Measurements from ENCODE around the gene JUP. TPM values are rescaled to one million over a fixed set of nuclear protein-coding genes. Genes with fewer than 3 reads are reported as not detected.

JUP gene
- total and polyA plus RNA-seq, 10 of the 15 experiments (the other 5 are each of a cell fraction or from before 2014, with no cell fraction given) = 1.5 to 36.3 (median 11.6) TPM

- TF ChIP-seq PKNOX1 (IDR thresholded peaks at IDR 0.05) (no peak), YY1 (IDR thresholded peaks at IDR 0.05; ENCODE audit: low read depth, low read length) (peak; percentile 91), USF1 (IDR thresholded peaks at IDR 0.05; ENCODE audit: borderline replicate concordance, extremely low read length, insufficient read depth, low read depth, low read length) (peak; percentile 34), FOS (IDR thresholded peaks at IDR 0.05; ENCODE audit: borderline replicate concordance, extremely low read depth, insufficient read length) (no peak), EED (IDR thresholded peaks at IDR 0.05; ENCODE audit: low read depth) (no peak), IRF5 (IDR thresholded peaks at IDR 0.05; ENCODE audit: borderline replicate concordance) (no peak), POLR2AphosphoS2 (IDR thresholded peaks at IDR 0.05; ENCODE audit: low read depth, low read length) (no peak), EZH2 (IDR thresholded peaks at IDR 0.05; ENCODE audit: borderline replicate concordance, control insufficient read depth, low read depth, low read length) (no peak), POLR2A (IDR thresholded peaks at IDR 0.05; ENCODE audit: low read depth, low read length) (no peak), BMI1 (IDR thresholded peaks at IDR 0.05; ENCODE audit: borderline replicate concordance) (no peak), BCL11A (IDR thresholded peaks at IDR 0.05; ENCODE audit: low read depth, low read length) (no peak), SMC3 (IDR thresholded peaks at IDR 0.05; ENCODE audit: borderline replicate concordance, low read length) (peak; percentile 98), REST (IDR thresholded peaks at IDR 0.05; ENCODE audit: low read depth, low read length) (no peak), SIN3A (IDR thresholded peaks at IDR 0.05; ENCODE audit: low read depth, low read length) (no peak), CBX5 (IDR thresholded peaks at IDR 0.05; ENCODE audit: low read depth) (no peak), ZBTB40 (IDR thresholded peaks at IDR 0.05; ENCODE audit: borderline replicate concordance) (no peak), WRNIP1 (IDR thresholded peaks at IDR 0.05; ENCODE audit: borderline replicate concordance, low read depth, low read length) (no peak), RBBP5 (conservative IDR thresholded peaks at IDR 0.05) (no peak), KAT2A (conservative IDR thresholded peaks at IDR 0.05; ENCODE audit: control insufficient read depth, low read depth, low read length) (no peak), RFX5 (IDR thresholded peaks at IDR 0.05; ENCODE audit: low read depth, low read length) (no peak)
Measured at GRCh38 chr17:41738077-41738800, 48.3 kb downstream of the JUP start (continued).

All from GM12878 (cell line).